Skeletal muscle tissue (tissue), 4 donors: ENCODE data around the gene TERT. TPM values are rescaled to one million over a fixed set of nuclear protein-coding genes. Genes with fewer than 3 reads are reported as not detected.
A peak's percentile ranks its signal among the peaks of the same experiment; 100 is the strongest.
"Not testable (repeated sequence)": the region's sequence is repeated elsewhere in the genome, so short reads cannot be mapped to it uniquely, and the experiment has no call there.

Experiments
- H3K27ac ChIP-seq: one replicate; pipeline ENCODE4 v1.7.0; 2013; ENCODE audit warnings: mild to moderate bottlenecking, low read depth, low read length, inconsistent platforms
- H3K27me3 ChIP-seq, 3 donors: one replicate each; pipeline ENCODE4 v1.7.0; 2013; ENCODE audit warnings: low read length in 3 of 3; ENCODE audit not compliant: control insufficient read depth in 3 of 3, insufficient read depth in 3 of 3
- H3K36me3 ChIP-seq, 3 donors: one replicate each; pipeline ENCODE4 v1.7.0; 2013; ENCODE audit warnings: low read length in 3 of 3; ENCODE audit not compliant: control insufficient read depth in 3 of 3, insufficient read depth in 3 of 3
- H3K4me1 ChIP-seq, 3 donors: one replicate each; pipeline ENCODE4 v1.7.0; 2013; ENCODE audit warnings: low read length in 3 of 3, mild to moderate bottlenecking in 3 of 3; ENCODE audit not compliant: control insufficient read depth in 3 of 3, insufficient read depth in 3 of 3
- H3K4me3 ChIP-seq, 3 donors: one replicate each; pipeline ENCODE4 v1.7.0; 2013; ENCODE audit warnings: low read length in 3 of 3
- H3K9ac ChIP-seq, 3 donors: one replicate each; pipeline ENCODE4 v1.7.0; 2013; ENCODE audit warnings: low read length in 3 of 3, mild to moderate bottlenecking in 3 of 3, moderate library complexity in 2 of 3, low read depth in 1 of 3
- H3K9me3 ChIP-seq, 3 donors: one replicate each; pipeline ENCODE4 v1.7.0; 2013; ENCODE audit warnings: low read length in 3 of 3; ENCODE audit not compliant: control insufficient read depth in 3 of 3
- total RNA-seq: library from RNA; depleted of rRNA; stranded (reverse); fragments of >200 nt; gene quantifications from one replicate; pipeline ENCODE4 v1.2.3, GENCODE V29; 2014
- donor health status: Osteomylitis.

TERT gene
- total RNA-seq, 1 donor from 2014 or later = not detected

- H3K36me3 ChIP-seq = peaks cover 59 to 62% (median 60%) of the 10 kb centered on the region in 3 donors
- no peak overlapping the region for H3K27ac ChIP-seq
- peak overlapping the region in 1 of 3 donors; percentile 25 for H3K9ac ChIP-seq
- H3K4me1 ChIP-seq = peaks cover 0 to 11% (median 4%) of the 10 kb centered on the region in 3 donors
- H3K9me3 ChIP-seq = no peaks in the 10 kb centered on the region
- no peak overlapping the region for H3K4me3 ChIP-seq
- no peaks in the 10 kb centered on the region for H3K27me3 ChIP-seq
These were observed 37.1 kb upstream of the TERT start for GRCh38 chr5:1331861-1332405.

GRCh38 chr5:1330847-1331831 lies 36.3 kb upstream of the TERT start:
- Histone ChIP-seq H3K4me1 (peaks cover 0 to 11% (median 4%) of the 10 kb centered on the region in 3 donors), H3K27ac (no peak overlapping the region), H3K9me3 (no peaks in the 10 kb centered on the region), H3K4me3 (no peak overlapping the region), H3K27me3 (no peaks in the 10 kb centered on the region), H3K36me3 (peaks cover 51 to 55% (median 52%) of the 10 kb centered on the region in 3 donors), H3K9ac (peak overlapping the region in 1 of 3 donors; percentile 25)

DNA sequence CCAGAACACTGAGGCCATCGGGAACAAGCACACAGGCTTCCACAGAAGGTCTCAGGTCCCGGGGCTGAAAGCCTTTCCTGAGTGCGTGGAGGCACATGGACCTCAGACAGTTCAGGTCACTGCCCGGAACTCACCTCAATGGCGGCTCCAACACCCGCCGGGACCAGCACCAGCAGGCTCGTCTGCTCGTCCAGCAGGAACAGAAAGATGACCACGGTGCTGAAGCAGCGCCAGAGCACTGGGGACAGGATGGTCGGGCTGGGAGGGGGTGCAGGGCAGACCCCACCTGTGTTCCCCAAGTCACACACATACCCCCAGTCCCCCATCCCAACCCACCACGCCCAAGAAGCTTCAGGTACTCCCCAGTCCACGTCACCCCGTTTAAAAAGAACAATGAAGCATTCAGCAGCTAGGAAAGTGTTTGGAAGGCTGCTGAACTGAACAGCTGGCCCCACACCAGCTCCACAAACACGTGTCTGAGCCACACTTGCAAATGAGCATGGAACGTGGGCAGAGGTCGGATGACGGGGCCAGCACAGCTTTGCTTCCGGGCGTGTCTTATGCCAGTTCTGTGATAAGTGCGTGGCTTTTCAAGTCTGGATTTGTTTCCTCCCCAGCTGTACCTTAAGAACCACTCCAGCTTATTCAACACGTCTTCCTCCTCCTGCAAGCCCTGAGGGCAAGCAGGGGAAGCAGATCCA lies 35.4 kb upstream of the TERT start:
- no peaks in the 10 kb centered on the region for H3K9me3 ChIP-seq
- H3K4me1 ChIP-seq = peaks cover 1 to 12% (median 4%) of the 10 kb centered on the region in 3 donors
- no peak overlapping the region for H3K4me3 ChIP-seq
- peak overlapping the region in 1 of 3 donors; percentile 25 for H3K9ac ChIP-seq
- H3K27me3 ChIP-seq = no peaks in the 10 kb centered on the region
- peaks cover 44 to 49% (median 47%) of the 10 kb centered on the region in 3 donors for H3K36me3 ChIP-seq
- H3K27ac ChIP-seq = no peak overlapping the region

DNA sequence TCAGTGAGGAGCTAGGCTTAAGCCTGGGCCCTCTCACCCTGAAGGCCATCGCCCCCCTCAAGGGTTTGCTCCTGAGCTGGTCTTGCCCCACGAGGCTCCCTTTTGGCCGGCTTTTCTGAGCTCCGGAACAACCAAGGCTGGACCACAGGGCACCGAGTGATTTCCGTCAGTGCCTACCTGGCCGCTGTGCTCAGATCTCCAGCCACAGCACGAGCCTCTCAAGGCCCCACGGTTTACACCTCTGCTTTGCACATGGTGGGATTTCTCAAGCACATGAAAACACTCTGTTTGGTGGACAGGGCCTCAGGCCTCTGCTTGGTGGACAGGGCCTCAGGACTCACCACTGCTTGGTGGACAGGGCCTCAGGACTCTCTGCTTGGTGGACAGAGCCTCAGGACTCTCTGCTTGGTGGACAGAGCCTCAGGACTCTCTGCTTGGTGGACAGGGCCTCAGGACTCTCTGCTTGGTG lies 34.3 kb upstream of the TERT start:
- no peak overlapping the region for H3K27ac ChIP-seq
- peaks cover 13 to 23% (median 16%) of the 10 kb centered on the region in 3 donors for H3K4me1 ChIP-seq
- no peak overlapping the region for H3K4me3 ChIP-seq
- H3K9ac ChIP-seq = no peak overlapping the region
- no peaks in the 10 kb centered on the region for H3K9me3 ChIP-seq
- no peaks in the 10 kb centered on the region for H3K27me3 ChIP-seq
- peaks cover 45 to 52% (median 47%) of the 10 kb centered on the region in 3 donors for H3K36me3 ChIP-seq

DNA sequence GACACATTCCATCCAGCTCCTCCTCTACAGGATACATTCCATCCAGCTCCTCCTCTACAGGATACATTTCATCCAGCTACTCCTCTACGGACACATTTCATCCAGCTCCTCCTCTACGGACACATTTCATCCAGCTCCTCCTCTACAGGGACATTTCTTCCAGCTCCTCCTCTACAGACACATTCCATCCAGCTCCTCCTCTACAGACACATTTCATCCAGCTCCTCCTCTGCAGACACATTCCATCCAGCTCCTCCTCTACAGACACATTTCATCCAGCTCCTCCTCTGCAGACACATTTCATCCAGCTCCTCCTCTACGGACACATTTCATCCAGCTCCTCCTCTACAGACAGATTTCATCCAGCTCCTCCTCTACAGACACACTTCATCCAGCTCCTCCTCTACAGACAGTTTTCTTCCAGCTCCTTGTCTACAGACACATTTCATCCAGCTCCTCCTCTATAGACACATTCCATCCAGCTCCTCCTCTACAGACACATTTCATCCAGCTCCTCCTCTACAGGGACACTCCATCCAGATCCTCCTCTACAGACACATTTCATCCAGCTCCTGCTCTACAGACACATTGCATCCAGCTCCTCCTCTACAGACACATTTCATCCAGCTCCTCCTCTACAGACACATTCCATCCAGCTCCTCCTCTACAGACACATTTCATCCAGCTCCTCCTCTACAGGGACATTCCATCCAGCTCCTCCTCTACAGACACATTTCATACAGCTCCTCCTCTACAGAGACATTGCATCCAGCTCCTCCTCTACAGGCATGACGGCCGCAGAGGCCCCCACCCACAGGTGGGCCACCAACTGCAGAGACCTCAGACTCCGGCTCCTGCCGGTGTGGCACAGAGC lies 33.6 kb upstream of the TERT start:
- H3K4me1 ChIP-seq = peaks cover 13 to 23% (median 16%) of the 10 kb centered on the region in 3 donors
- not testable (repeated sequence) for H3K4me3 ChIP-seq, H3K9me3 ChIP-seq, H3K9ac ChIP-seq, H3K27me3 ChIP-seq, H3K27ac ChIP-seq
- peaks cover 45 to 50% (median 47%) of the 10 kb centered on the region in 3 donors for H3K36me3 ChIP-seq

DNA sequence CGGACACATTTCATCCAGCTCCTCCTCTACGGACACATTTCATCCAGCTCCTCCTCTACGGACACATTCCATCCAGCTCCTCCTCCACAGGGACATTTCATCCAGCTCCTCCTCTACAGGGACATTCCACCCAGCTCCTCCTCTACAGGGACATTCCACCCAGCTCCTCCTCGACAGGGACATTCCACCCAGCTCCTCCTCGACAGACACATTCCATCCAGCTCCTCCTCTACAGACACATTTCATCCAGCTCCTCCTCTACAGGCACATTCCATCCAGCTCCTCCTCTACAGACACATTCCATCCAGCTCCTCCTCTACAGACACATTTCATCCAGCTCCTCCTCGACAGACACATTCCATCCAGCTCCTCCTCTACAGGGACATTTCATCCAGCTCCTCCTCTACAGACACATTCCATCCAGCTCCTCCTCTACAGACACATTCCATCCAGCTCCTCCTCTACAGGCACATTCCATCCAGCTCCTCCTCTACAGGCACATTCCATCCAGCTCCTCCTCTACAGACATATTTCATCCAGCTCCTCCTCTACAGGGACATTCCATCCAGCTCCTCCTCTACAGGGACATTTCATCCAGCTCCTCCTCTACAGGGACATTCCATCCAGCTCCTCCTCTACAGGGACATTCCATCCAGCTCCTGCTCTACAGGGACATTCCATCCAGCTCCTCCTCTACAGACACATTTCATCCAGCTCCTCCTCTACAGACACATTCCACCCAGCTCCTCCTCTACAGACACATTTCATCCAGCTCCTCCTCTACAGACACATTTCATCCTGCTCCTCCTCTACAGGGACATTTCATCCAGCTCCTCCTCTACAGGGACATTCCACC lies 32.3 kb upstream of the TERT start:
- H3K9me3 ChIP-seq, H3K9ac ChIP-seq, H3K27me3 ChIP-seq, H3K4me3 ChIP-seq, H3K27ac ChIP-seq: not testable (repeated sequence)
- peaks cover 40 to 47% (median 45%) of the 10 kb centered on the region in 3 donors for H3K36me3 ChIP-seq
- H3K4me1 ChIP-seq = peaks cover 13 to 23% (median 16%) of the 10 kb centered on the region in 3 donors

DNA sequence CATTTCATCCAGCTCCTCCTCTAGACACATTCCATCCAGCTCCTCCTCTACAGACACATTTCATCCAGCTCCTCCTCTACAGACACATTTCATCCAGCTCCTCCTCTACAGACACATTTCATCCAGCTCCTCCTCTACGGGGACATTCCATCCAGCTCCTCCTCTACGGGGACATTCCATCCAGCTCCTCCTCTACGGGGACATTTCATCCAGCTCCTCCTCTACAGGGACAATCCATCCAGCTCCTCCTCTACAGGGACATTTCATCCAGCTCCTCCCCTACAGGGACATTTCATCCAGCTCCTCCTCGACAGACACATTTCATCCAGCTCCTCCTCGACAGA lies 31.6 kb upstream of the TERT start:
- H3K4me3 ChIP-seq, H3K9me3 ChIP-seq, H3K27ac ChIP-seq, H3K9ac ChIP-seq, H3K27me3 ChIP-seq: not testable (repeated sequence)
- Histone ChIP-seq H3K36me3 (peaks cover 45 to 46% (median 45%) of the 10 kb centered on the region in 3 donors), H3K4me1 (peaks cover 13 to 23% (median 16%) of the 10 kb centered on the region in 3 donors)

DNA sequence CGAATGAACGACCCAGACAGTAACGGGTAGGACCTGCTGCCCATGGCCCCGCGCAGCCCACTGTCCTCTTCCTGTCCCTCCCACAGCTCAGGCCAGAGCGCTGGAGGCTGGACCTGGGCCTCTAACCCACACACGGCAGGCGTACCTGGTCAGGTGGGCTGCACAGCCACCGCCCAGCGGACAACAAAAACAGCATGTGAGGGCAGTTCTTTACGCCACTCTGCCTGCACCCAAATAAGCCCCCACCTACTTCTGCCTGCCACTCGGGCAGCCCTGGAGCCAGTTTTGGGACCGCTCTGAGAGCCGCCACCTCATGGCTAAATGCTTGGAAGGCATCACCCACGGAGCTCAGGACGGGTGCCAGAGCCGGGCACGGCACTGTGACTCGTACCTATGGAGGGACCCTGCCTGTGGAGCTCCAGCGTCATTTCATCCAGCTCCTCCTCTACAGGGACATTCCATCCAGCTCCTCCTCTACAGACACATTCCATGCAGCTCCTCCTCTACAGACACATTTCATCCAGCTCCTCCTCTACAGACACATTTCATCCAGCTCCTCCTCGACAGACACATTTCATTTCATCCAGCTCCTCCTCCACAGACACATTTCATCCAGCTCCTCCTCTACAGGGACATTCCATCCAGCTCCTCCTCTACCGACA lies 31.1 kb upstream of the TERT start:
- Histone ChIP-seq H3K4me3 (no peak overlapping the region), H3K27ac (no peak overlapping the region), H3K9me3 (no peaks in the 10 kb centered on the region), H3K4me1 (peaks cover 13 to 18% (median 16%) of the 10 kb centered on the region in 3 donors), H3K36me3 (peaks cover 44 to 46% (median 44%) of the 10 kb centered on the region in 3 donors), H3K27me3 (no peaks in the 10 kb centered on the region), H3K9ac (no peak overlapping the region)
